Measurements from ENCODE around the gene LYVE1.

- TF ChIP-seq CTCF (IDR thresholded peaks at IDR 0.05) (no peak), KDM1A (IDR thresholded peaks at IDR 0.05; ENCODE audit: low read depth) (no peak), CBX2 (IDR thresholded peaks at IDR 0.05; ENCODE audit: borderline replicate concordance, low read depth) (no peak), RNF2 (IDR thresholded peaks at IDR 0.05; ENCODE audit: borderline replicate concordance, low read depth) (no peak), POLR2A (IDR thresholded peaks at IDR 0.05; ENCODE audit: low read length) (no peak), RAD21 (conservative IDR thresholded peaks at IDR 0.05 in 1 of 2, IDR thresholded peaks at IDR 0.05 in 1 of 2) (no peak), ZFP36 (IDR thresholded peaks at IDR 0.05; ENCODE audit: borderline replicate concordance, partially characterized antibody) (no peak), USF2 (IDR thresholded peaks at IDR 0.05) (no peak), HMGXB4 (CRISPR knock-in tag; IDR thresholded peaks at IDR 0.05; ENCODE audit: borderline replicate concordance) (no peak), ELK1 (IDR thresholded peaks at IDR 0.05; ENCODE audit: low read depth, low read length) (no peak), JUNB (IDR thresholded peaks at IDR 0.05) (no peak)
- TF ChIP-seq, protein P1, sequence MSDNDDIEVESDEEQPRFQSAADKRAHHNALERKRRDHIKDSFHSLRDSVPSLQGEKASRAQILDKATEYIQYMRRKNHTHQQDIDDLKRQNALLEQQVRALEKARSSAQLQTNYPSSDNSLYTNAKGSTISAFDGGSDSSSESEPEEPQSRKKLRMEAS (IDR thresholded peaks at IDR 0.05) = no peak
- TF ChIP-seq, protein P2, sequence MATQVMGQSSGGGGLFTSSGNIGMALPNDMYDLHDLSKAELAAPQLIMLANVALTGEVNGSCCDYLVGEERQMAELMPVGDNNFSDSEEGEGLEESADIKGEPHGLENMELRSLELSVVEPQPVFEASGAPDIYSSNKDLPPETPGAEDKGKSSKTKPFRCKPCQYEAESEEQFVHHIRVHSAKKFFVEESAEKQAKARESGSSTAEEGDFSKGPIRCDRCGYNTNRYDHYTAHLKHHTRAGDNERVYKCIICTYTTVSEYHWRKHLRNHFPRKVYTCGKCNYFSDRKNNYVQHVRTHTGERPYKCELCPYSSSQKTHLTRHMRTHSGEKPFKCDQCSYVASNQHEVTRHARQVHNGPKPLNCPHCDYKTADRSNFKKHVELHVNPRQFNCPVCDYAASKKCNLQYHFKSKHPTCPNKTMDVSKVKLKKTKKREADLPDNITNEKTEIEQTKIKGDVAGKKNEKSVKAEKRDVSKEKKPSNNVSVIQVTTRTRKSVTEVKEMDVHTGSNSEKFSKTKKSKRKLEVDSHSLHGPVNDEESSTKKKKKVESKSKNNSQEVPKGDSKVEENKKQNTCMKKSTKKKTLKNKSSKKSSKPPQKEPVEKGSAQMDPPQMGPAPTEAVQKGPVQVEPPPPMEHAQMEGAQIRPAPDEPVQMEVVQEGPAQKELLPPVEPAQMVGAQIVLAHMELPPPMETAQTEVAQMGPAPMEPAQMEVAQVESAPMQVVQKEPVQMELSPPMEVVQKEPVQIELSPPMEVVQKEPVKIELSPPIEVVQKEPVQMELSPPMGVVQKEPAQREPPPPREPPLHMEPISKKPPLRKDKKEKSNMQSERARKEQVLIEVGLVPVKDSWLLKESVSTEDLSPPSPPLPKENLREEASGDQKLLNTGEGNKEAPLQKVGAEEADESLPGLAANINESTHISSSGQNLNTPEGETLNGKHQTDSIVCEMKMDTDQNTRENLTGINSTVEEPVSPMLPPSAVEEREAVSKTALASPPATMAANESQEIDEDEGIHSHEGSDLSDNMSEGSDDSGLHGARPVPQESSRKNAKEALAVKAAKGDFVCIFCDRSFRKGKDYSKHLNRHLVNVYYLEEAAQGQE (IDR thresholded peaks at IDR 0.05) = no peak
These were observed 7.0 kb upstream of the LYVE1 start for GRCh38 chr11:10575346-10576034.
